Subcutaneous abdominal adipose tissue (tissue), 5 donors: ENCODE results near the gene PPRC1.

Experiments used
- H3K27ac ChIP-seq: one replicate; pipeline ENCODE4 v1.7.0; 2013; ENCODE audit warnings: low read depth, mild to moderate bottlenecking, inconsistent platforms, low read length, moderate library complexity
- H3K27me3 ChIP-seq, 5 donors: one replicate each; pipeline ENCODE4 v1.7.0; 2013; ENCODE audit warnings: low read length in 5 of 5, inconsistent platforms in 1 of 5; ENCODE audit not compliant: control insufficient read depth in 5 of 5, insufficient read depth in 4 of 5
- H3K36me3 ChIP-seq, 5 donors: one replicate each; pipeline ENCODE4 v1.7.0; 2013; ENCODE audit warnings: low read length in 5 of 5; ENCODE audit not compliant: control insufficient read depth in 5 of 5, insufficient read depth in 5 of 5
- H3K4me1 ChIP-seq, 5 donors: one replicate each; pipeline ENCODE4 v1.7.0; 2013; ENCODE audit warnings: low read length in 5 of 5, mild to moderate bottlenecking in 3 of 5, moderate library complexity in 1 of 5; ENCODE audit not compliant: control insufficient read depth in 5 of 5, insufficient read depth in 5 of 5
- H3K4me3 ChIP-seq, 5 donors: one replicate each; pipeline ENCODE4 v1.7.0; 2013; ENCODE audit warnings: low read length in 5 of 5, low read depth in 1 of 5
- H3K9ac ChIP-seq, 5 donors: one replicate each; pipeline ENCODE4 v1.7.0; 2013; ENCODE audit warnings: low read length in 5 of 5, mild to moderate bottlenecking in 4 of 5, moderate library complexity in 3 of 5
- H3K9me3 ChIP-seq, 5 donors: one replicate each; pipeline ENCODE4 v1.7.0; 2013; ENCODE audit warnings: low read length in 5 of 5; ENCODE audit not compliant: control insufficient read depth in 5 of 5
- donor health status: healthy.
- donor health status: healthy.
- donor health status: healthy.
- donor health status: healthy.
- donor health status: healthy.

Gene PPRC1

GRCh38 chr10:102147561-102147960 lies 14.7 kb downstream of the PPRC1 start:
- no peak overlapping the region for H3K27ac ChIP-seq
- peaks cover 0 to 7% (median 0%) of the 10 kb centered on the region in 5 donors for H3K27me3 ChIP-seq
- no peak overlapping the region for H3K9ac ChIP-seq
- peaks cover 10 to 69% (median 49%) of the 10 kb centered on the region in 5 donors for H3K36me3 ChIP-seq
- peaks cover 0 to 2% (median 0%) of the 10 kb centered on the region in 5 donors for H3K9me3 ChIP-seq
- H3K4me1 ChIP-seq = peaks cover 2 to 12% (median 9%) of the 10 kb centered on the region in 5 donors
- no peak overlapping the region for H3K4me3 ChIP-seq

DNA sequence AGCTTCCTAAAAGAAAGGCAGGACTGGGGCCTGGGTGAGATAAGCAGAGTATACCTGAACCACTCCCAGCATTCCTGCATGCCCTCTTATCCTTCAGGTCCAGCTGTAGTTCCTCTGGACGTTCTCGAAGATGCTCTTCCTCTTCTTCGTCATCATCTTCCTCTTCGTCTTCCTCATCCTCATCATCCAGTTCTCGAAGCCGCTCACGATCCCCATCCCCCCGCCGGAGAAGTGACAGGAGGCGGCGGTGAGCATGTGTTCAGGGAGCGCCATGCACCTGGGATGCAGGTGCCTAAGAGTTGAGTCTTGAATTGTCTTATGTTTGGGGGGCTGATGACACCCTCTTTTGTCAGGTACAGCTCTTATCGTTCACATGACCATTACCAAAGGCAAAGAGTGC lies 15.4 kb downstream of the PPRC1 start:
- peaks cover 10 to 62% (median 49%) of the 10 kb centered on the region in 5 donors for H3K36me3 ChIP-seq
- peaks cover 0 to 2% (median 0%) of the 10 kb centered on the region in 5 donors for H3K9me3 ChIP-seq
- H3K4me3 ChIP-seq = no peak overlapping the region
- H3K4me1 ChIP-seq = peaks cover 9 to 18% (median 16%) of the 10 kb centered on the region in 5 donors
- H3K27ac ChIP-seq = no peak overlapping the region
- H3K27me3 ChIP-seq = peaks cover 0 to 7% (median 0%) of the 10 kb centered on the region in 5 donors
- H3K9ac ChIP-seq = no peak overlapping the region

DNA sequence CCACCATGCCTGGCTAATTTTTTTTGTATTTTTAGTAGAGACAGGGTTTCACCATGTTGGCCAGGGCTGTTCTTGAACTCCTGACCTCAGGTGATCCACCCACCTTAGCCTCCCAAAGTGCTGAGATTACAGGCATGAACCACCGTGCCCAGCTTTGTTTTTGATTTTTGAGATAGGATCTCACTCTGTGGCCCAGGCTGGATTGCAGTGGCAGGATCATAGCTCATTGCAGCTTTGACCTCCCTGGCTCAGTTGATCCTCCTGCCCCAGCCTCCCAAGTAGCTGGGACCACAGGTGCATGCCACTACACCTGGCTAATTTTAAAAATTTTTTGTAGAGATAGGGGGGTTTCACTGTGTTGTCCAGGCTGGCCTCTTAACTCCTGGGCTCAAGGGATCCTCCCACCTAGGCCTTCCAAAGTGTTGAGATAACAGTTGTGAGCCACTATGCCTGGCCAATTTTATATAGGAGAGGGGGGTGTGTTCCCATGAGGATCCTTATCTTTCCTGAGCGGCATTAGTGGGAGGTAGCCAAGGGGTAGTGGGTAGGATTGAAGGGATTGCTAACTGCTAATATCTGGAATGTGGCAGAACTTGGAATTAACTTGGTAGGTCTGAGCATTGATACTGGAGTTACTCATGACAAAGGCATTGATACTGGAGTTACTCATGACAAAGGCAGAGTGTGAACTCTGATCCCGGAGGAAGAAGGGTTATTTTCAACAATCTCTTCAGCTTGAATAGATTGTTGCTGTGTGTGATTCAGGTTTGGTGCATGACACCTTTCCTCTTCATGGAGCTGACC lies 18.3 kb downstream of the PPRC1 start:
- H3K27ac ChIP-seq = peak overlapping the region; percentile 98

GRCh38 chr10:102151774-102152544 lies 19.1 kb downstream of the PPRC1 start, which contains the start of gene NOLC1:
TSS of gene NOLC1 (plus strand) at chr10:102152389. CDS start at chr10:102152411, 22 bp downstream.
- Histone ChIP-seq H3K27ac (peak within 1 kb of the TSS; percentile 98), H3K9ac (peak within 1 kb of the TSS; percentile 70 to 98 (median 96)), H3K4me1 (peaks cover 12 to 20% (median 18%) of the 10 kb centered on the region in 5 donors), H3K36me3 (peaks cover 6 to 50% (median 31%) of the 10 kb centered on the region in 5 donors), H3K9me3 (peaks cover 0 to 2% (median 0%) of the 10 kb centered on the region in 5 donors), H3K27me3 (peaks cover 0 to 7% (median 0%) of the 10 kb centered on the region in 5 donors), H3K4me3 (peak within 1 kb of the TSS; percentile 84 to 99 (median 92))

More for the DNA sequence above, 18.3 kb downstream of the PPRC1 start:
- H3K9me3 ChIP-seq = peaks cover 0 to 2% (median 0%) of the 10 kb centered on the region in 5 donors
- peak overlapping the region; percentile 43 to 99 (median 89) for H3K4me3 ChIP-seq
- peaks cover 6 to 57% (median 35%) of the 10 kb centered on the region in 5 donors for H3K36me3 ChIP-seq
- peak overlapping the region; percentile 60 to 96 (median 67) for H3K9ac ChIP-seq
- peaks cover 0 to 7% (median 0%) of the 10 kb centered on the region in 5 donors for H3K27me3 ChIP-seq
- H3K4me1 ChIP-seq = peaks cover 12 to 20% (median 18%) of the 10 kb centered on the region in 5 donors

- peak overlapping the region; percentile 70 to 98 (median 96) for H3K9ac ChIP-seq
- H3K27ac ChIP-seq = peak overlapping the region; percentile 98
- peak overlapping the region; percentile 84 to 99 (median 92) for H3K4me3 ChIP-seq
- peaks cover 0 to 2% (median 0%) of the 10 kb centered on the region in 5 donors for H3K9me3 ChIP-seq
- H3K4me1 ChIP-seq = peaks cover 12 to 20% (median 18%) of the 10 kb centered on the region in 5 donors
- peaks cover 8 to 50% (median 31%) of the 10 kb centered on the region in 5 donors for H3K36me3 ChIP-seq
- peaks cover 0 to 7% (median 0%) of the 10 kb centered on the region in 5 donors for H3K27me3 ChIP-seq
Observed at GRCh38 chr10:102152545-102152890, 19.7 kb downstream of the PPRC1 start.

DNA sequence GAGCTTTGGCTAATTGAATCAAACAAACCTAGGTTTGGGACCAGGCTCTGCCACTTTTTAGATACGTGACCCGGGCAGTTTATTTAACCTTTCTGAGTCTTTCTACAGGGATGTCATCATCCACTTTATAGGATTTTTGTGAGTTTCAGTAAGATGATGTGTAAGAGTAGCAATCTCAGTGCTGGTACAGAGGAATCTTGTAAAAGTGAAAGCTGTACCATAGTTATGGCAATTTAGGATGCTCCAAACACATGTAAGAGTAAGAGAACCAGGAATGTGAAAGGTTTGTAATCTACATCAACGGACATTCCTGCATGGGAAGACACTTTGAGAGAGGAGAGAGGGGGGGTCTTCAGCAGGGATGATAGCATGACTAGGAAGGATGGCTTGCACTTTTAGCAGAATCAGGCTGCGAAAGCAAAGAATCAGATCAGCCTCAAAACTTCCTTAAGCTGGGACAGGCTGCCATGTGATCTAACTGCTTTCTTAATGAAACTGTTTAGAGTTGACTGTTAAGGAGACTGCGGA lies 20.3 kb downstream of the PPRC1 start:
- H3K36me3 ChIP-seq = peaks cover 13 to 50% (median 37%) of the 10 kb centered on the region in 5 donors
- peaks cover 0 to 2% (median 0%) of the 10 kb centered on the region in 5 donors for H3K9me3 ChIP-seq
- peaks cover 0 to 7% (median 0%) of the 10 kb centered on the region in 5 donors for H3K27me3 ChIP-seq
- H3K4me3 ChIP-seq = peak overlapping the region; percentile 84 to 99 (median 92)
- peak overlapping the region; percentile 98 for H3K27ac ChIP-seq
- peaks cover 12 to 20% (median 18%) of the 10 kb centered on the region in 5 donors for H3K4me1 ChIP-seq
- peak overlapping the region; percentile 70 to 98 (median 96) for H3K9ac ChIP-seq

GRCh38 chr10:102154466-102155116 lies 21.8 kb downstream of the PPRC1 start:
- H3K9ac ChIP-seq = no peak overlapping the region
- peaks cover 12 to 20% (median 18%) of the 10 kb centered on the region in 5 donors for H3K4me1 ChIP-seq

GRCh38 chr10:102157224-102157623 lies 24.4 kb downstream of the PPRC1 start:
- Histone ChIP-seq H3K27me3 (peaks cover 0 to 2% (median 0%) of the 10 kb centered on the region in 5 donors), H3K4me3 (no peak overlapping the region), H3K9ac (no peak overlapping the region), H3K4me1 (peaks cover 11 to 14% (median 12%) of the 10 kb centered on the region in 5 donors), H3K27ac (no peak overlapping the region), H3K36me3 (peaks cover 22 to 70% (median 52%) of the 10 kb centered on the region in 5 donors), H3K9me3 (no peaks in the 10 kb centered on the region)

More at GRCh38 chr10:102154466-102155116, 21.8 kb downstream of the PPRC1 start:
- peaks cover 17 to 51% (median 37%) of the 10 kb centered on the region in 5 donors for H3K36me3 ChIP-seq
- no peak overlapping the region for H3K27ac ChIP-seq
- H3K4me3 ChIP-seq = no peak overlapping the region
- peaks cover 0 to 2% (median 0%) of the 10 kb centered on the region in 5 donors for H3K9me3 ChIP-seq
- H3K27me3 ChIP-seq = peaks cover 0 to 7% (median 0%) of the 10 kb centered on the region in 5 donors

DNA sequence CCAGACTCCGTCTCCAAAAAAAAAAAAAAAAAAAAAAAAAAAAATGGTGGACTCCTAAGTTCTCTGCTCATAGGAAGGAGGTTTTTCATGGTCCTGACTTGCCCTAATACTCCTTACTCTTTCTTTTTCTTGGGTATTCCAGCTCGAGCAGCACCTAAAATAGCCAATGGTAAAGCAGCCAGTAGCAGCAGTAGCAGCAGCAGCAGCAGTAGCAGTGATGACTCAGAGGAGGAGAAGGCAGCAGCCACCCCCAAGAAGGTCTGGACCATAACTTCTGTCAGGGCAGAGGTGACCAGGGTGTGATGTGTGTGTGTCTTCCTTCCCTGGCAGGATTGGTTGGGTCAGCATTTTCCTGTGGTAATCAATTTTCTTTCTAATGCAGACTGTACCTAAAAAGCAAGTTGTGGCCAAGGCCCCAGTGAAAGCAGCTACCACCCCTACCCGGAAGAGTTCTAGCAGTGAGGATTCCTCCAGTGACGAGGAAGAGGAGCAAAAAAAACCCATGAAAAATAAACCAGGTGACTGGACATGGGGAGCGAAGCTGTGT lies 26.3 kb downstream of the PPRC1 start:
- Histone ChIP-seq H3K36me3 (peaks cover 32 to 88% (median 67%) of the 10 kb centered on the region in 5 donors), H3K4me1 (no peaks in the 10 kb centered on the region)

More for the DNA sequence above, 26.3 kb downstream of the PPRC1 start:
- no peaks in the 10 kb centered on the region for H3K27me3 ChIP-seq
- H3K4me3 ChIP-seq = no peak overlapping the region
- H3K27ac ChIP-seq = no peak overlapping the region
- H3K9me3 ChIP-seq = no peaks in the 10 kb centered on the region
- no peak overlapping the region for H3K9ac ChIP-seq
